HepG2 (cell line): ENCODE measurements around the gene TCF19. TPM values are rescaled to one million over a fixed set of nuclear protein-coding genes. Genes with fewer than 3 reads are reported as not detected.
"Not testable (repeated sequence)": the region's sequence is repeated elsewhere in the genome, so short reads cannot be mapped to it uniquely, and the experiment has no call there.

Source experiments
- ADNP ChIP-seq: sonication (generic); formaldehyde crosslinking; IDR thresholded peaks from 2 replicates; pipeline ENCODE4 v1.4.0; 2020; ENCODE audit warnings: missing genetic modification reagents
- ARID3A ChIP-seq: IDR thresholded peaks from 2 replicates; pipeline ENCODE4 v1.6.1; 2012; ENCODE audit warnings: low read depth, low read length, improper control_type of control experiment
- CHD4 ChIP-seq: fragments of 200-600 bp; sonication (generic); IDR thresholded peaks from 2 replicates; pipeline ENCODE4 v1.7.0; 2017; ENCODE audit warnings: mild to moderate bottlenecking, low read length, borderline replicate concordance
- FOXO1 ChIP-seq: sonication (generic); formaldehyde crosslinking; IDR thresholded peaks from 2 replicates; pipeline ENCODE4 v1.4.0; 2020; ENCODE audit warnings: missing genetic modification reagents
- HDAC2 ChIP-seq: sonication (generic); formaldehyde crosslinking; IDR thresholded peaks from 2 replicates; pipeline ENCODE4 v1.4.0; 2020; ENCODE audit warnings: missing genetic modification reagents
- KDM2A ChIP-seq: sonication (generic); formaldehyde crosslinking; IDR thresholded peaks from 2 replicates; pipeline ENCODE4 v1.4.0; 2020; ENCODE audit warnings: low read depth, missing genetic modification reagents, borderline replicate concordance
- KDM4B ChIP-seq: sonication (generic); formaldehyde crosslinking; IDR thresholded peaks from 2 replicates; pipeline ENCODE4 v1.4.0; 2020; ENCODE audit warnings: missing genetic modification reagents
- KLF16 ChIP-seq, 2 experiments: sonication (generic) in 1 of 2; formaldehyde crosslinking in 1 of 2; IDR thresholded peaks; 2 replicates each; pipeline versions ENCODE4 v1.6.1 to v1.8.0; 2016 to 2023; ENCODE audit warnings: missing genetic modification reagents in 2 of 2, missing compliant biosample characterization in 1 of 2
- KMT2B ChIP-seq: IDR thresholded peaks from 2 replicates; pipeline ENCODE4 v1.6.1; 2016; ENCODE audit warnings: missing genetic modification reagents, missing compliant biosample characterization
- MIXL1 ChIP-seq: IDR thresholded peaks from 2 replicates; pipeline ENCODE4 v1.6.1; 2016
- NR2F1 ChIP-seq, 2 experiments: fragments of 450-650 bp in 1 of 2; formaldehyde crosslinking in 1 of 2; IDR thresholded peaks; 2 replicates each; pipeline versions ENCODE4 v1.5.0 to v1.6.1; 2016 to 2020; ENCODE audit warnings: mild to moderate bottlenecking in 1 of 2, missing compliant biosample characterization in 1 of 2, missing genetic modification reagents in 1 of 2, moderate library complexity in 1 of 2
- RAD21 ChIP-seq: fragments of 450-650 bp; formaldehyde crosslinking; IDR thresholded peaks from 2 replicates; pipeline ENCODE4 v1.5.0; 2020; ENCODE audit warnings: mild to moderate bottlenecking
- RFX5 ChIP-seq: IDR thresholded peaks from 2 replicates; pipeline ENCODE4 v1.6.1; 2011; ENCODE audit warnings: low read depth, low read length, improper control_type of control experiment
- SALL1 ChIP-seq: sonication (generic); formaldehyde crosslinking; IDR thresholded peaks from 2 replicates; pipeline ENCODE4 v1.8.0; 2022; ENCODE audit warnings: mild to moderate bottlenecking, missing genetic modification reagents
- SOX6 ChIP-seq, 2 experiments: fragments of 450-650 bp in 1 of 2; sonication (generic) in 1 of 2; formaldehyde crosslinking in 1 of 2; IDR thresholded peaks; 2 replicates each; pipeline versions ENCODE4 v1.4.0 to v1.6.1; 2017 to 2020; ENCODE audit warnings: antibody characterized with exemption in 1 of 2, mild to moderate bottlenecking in 1 of 2, missing genetic modification reagents in 1 of 2
- STAG1 ChIP-seq: sonication (generic); formaldehyde crosslinking; IDR thresholded peaks from 2 replicates; pipeline ENCODE4 v1.4.0; 2020; ENCODE audit warnings: missing genetic modification reagents
- TEAD3 ChIP-seq: optimal IDR thresholded peaks from 2 replicates; pipeline ENCODE3; 2016; ENCODE audit warnings: borderline replicate concordance
- YY1 ChIP-seq: IDR thresholded peaks from 2 replicates; pipeline ENCODE4 v1.6.1; 2011; ENCODE audit warnings: low read length, low read depth, moderate library complexity, mild to moderate bottlenecking; ENCODE audit not compliant: insufficient read depth, insufficient replicate concordance
- ZKSCAN1 ChIP-seq: fragments of 150-350 bp; IDR thresholded peaks from 2 replicates; pipeline ENCODE4 v1.6.1; 2014; ENCODE audit warnings: low read length
- ZNF276 ChIP-seq: sonication (generic); formaldehyde crosslinking; IDR thresholded peaks from 2 replicates; pipeline ENCODE4 v1.4.0; 2020; ENCODE audit warnings: mild to moderate bottlenecking, low read depth, missing genetic modification reagents
- ZNF331 ChIP-seq: sonication (generic); formaldehyde crosslinking; IDR thresholded peaks from 2 replicates; pipeline ENCODE4 v1.4.0; 2020; ENCODE audit warnings: missing genetic modification reagents
- ZNF354B ChIP-seq: sonication (generic); formaldehyde crosslinking; IDR thresholded peaks from 2 replicates; pipeline ENCODE4 v1.8.0; 2022; ENCODE audit warnings: mild to moderate bottlenecking, missing genetic modification reagents
- ZNF543 ChIP-seq: sonication (generic); formaldehyde crosslinking; IDR thresholded peaks from 2 replicates; pipeline ENCODE4 v1.4.0; 2020; ENCODE audit warnings: mild to moderate bottlenecking, missing genetic modification reagents
- ZNF580 ChIP-seq: IDR thresholded peaks from 2 replicates; pipeline ENCODE4 v1.6.1; 2016; ENCODE audit warnings: low read depth, borderline replicate concordance
- ZNF784 ChIP-seq: sonication (generic); formaldehyde crosslinking; IDR thresholded peaks from 2 replicates; pipeline ENCODE4 v1.5.1; 2020; ENCODE audit warnings: missing genetic modification reagents, mild to moderate bottlenecking, borderline replicate concordance
- polyA plus RNA-seq, 8 experiments: library from polyadenylated mRNA; depleted of rRNA in 3 of 8; stranded (reverse) in 7 of 8; unstranded in 1 of 8; fragments of >200 nt; fragmentation: Illumina TruSeq in 4 of 8; extraction: Trizol in 4 of 8; gene quantifications; 2 replicates each; pipeline versions ENCODE4 v1.2.1 to v1.2.3, GENCODE V29; 2011 to 2016; ENCODE audit warnings: low read depth in 4 of 8, missing spikeins in 1 of 8, mixed read lengths in 1 of 8; ENCODE audit not compliant: insufficient read depth in 1 of 8
- total RNA-seq, 5 experiments: library from RNA; depleted of rRNA; stranded (reverse); fragments of >200 nt; fragmentation: Illumina TruSeq; extraction: Trizol; gene quantifications; 2 replicates each; pipeline ENCODE4 v1.2.3, GENCODE V29; 2016; ENCODE audit warnings: low read depth in 1 of 5

Gene TCF19
- total and polyA plus RNA-seq, 2 of the 13 experiments (the other 11 are each of a cell fraction or from before 2014, with no cell fraction given): 4.9 to 22.2 TPM

GRCh38 chr6:31192431-31193105 is 34.2 kb downstream of the TCF19 start (continued):
- TF ChIP-seq YY1 (peak; percentile 30), ZNF276 (CRISPR knock-in tag) (0 out of 2 replicates have a peak, but pooled peaks have one; percentile 44), SALL1 (CRISPR knock-in tag) (peak; percentile 67), TEAD3 (CRISPR knock-in tag) (peak; percentile 67), ZNF543 (CRISPR knock-in tag) (0 out of 2 replicates have a peak, but pooled peaks have one; percentile 45), KDM2A (CRISPR knock-in tag) (peak; percentile 51; the same call in 1 of the 2 replicates), KDM4B (CRISPR knock-in tag) (0 out of 2 replicates have a peak, but pooled peaks have one; percentile 29), SOX6 (CRISPR knock-in tag; IDR thresholded peaks at IDR 0.05) (peak; percentile 23; the same call in 1 of the 2 replicates), NR2F1 (CRISPR knock-in tag; IDR thresholded peaks at IDR 0.05) (0 out of 4 replicates have a peak, but pooled peaks of 1 of the 2 experiments have one; percentile 28), STAG1 (peak; percentile 96), ARID3A (peak; percentile 55; the same call in 1 of the 2 replicates), ZNF784 (CRISPR knock-in tag) (0 out of 2 replicates have a peak, but pooled peaks have one; percentile 38), HDAC2 (CRISPR knock-in tag) (peak; percentile 49; the same call in 1 of the 2 replicates), ZNF331 (CRISPR knock-in tag) (peak; percentile 56; the same call in 1 of the 2 replicates), KMT2B (CRISPR knock-in tag) (peak; percentile 55; the same call in 1 of the 2 replicates), RAD21 (CRISPR knock-in tag) (peak; percentile 95), ZNF580 (peak; percentile 79; the same call in 1 of the 2 replicates), ADNP (CRISPR knock-in tag) (peak; percentile 97), CHD4 (peak; percentile 94), ZKSCAN1 (peak; percentile 44; the same call in 1 of the 2 replicates), ZNF354B (CRISPR knock-in tag) (0 out of 2 replicates have a peak, but pooled peaks have one; percentile 36), FOXO1 (peak; percentile 58), MIXL1 (peak; percentile 84; the same call in 1 of the 2 replicates), RFX5 (peak; percentile 28; the same call in 1 of the 2 replicates), KLF16 (CRISPR knock-in tag; IDR thresholded peaks at IDR 0.05) (0 out of 4 replicates have a peak, but pooled peaks of 1 of the 2 experiments have one; percentile 40)
- TF ChIP-seq SOX6 (IDR thresholded peaks at IDR 0.05): not testable (repeated sequence)
